Measurements from ENCODE around the gene ADRB2. TPM values are rescaled to one million over a fixed set of nuclear protein-coding genes. Genes with fewer than 3 reads are reported as not detected.

The ADRB2 gene
- total and polyA plus RNA-seq, 10 of the 15 experiments (the other 5 are each of a cell fraction or from before 2014, with no cell fraction given) = 0.03 to 0.34 (median 0.18) TPM; not detected in 1

GRCh38 chr5:148794275-148794674 lies 32.1 kb upstream of the ADRB2 start:
- H2AFZ ChIP-seq (ENCODE audit: control insufficient read depth, low read depth, low read length) = no peak overlapping the region
- SMC1A ChIA-PET (ENCODE audit: uncharacterized antibody, unreplicated experiment) = interaction anchor here (0.6 to 2.4 kb wide), 6 partner anchors 9 to 172 kb away, joined by 3 to 9 read pairs (median 3); no protein-coding TSS in a partner anchor
- no peak overlapping the region for H3K27ac ChIP-seq (ENCODE audit: control insufficient read depth, insufficient read depth)
- no peaks in the 10 kb centered on the region for H3K27me3 ChIP-seq (replicated peaks in 1 of 2; ENCODE audit: control insufficient read depth in 2 of 2, insufficient read depth in 2 of 2, low read length in 1 of 2)
- no peaks in the 10 kb centered on the region for H3K36me3 ChIP-seq (ENCODE audit: control insufficient read depth in 2 of 2, insufficient read depth in 2 of 2, low read length in 1 of 2)
- H3K4me2 ChIP-seq (ENCODE audit: control insufficient read depth, insufficient read depth) = no peak overlapping the region
- POLR2A ChIA-PET = interaction anchor here (0.8 kb wide), 1 partner anchor 11 kb away, joined by 3 read pairs; no protein-coding TSS in a partner anchor
- WGBS (ENCODE audit: insufficient coverage, insufficient replicate concordance, low lambda C conversion rate, missing lambda C conversion rate) = 100% methylated on average over 1 of the region's 1 CpG
- H3K9me3 ChIP-seq (replicated peaks; ENCODE audit: control insufficient read depth, insufficient read depth, low read length) = no peaks in the 10 kb centered on the region
- no peak for TF ChIP-seq CBX5 (IDR thresholded peaks at IDR 0.05; ENCODE audit: low read depth)
- TF ChIP-seq CUX1 (IDR thresholded peaks at IDR 0.05; ENCODE audit: insufficient replicate concordance, low read depth, low read length) = no peak
- no peak for TF ChIP-seq HCFC1 (IDR thresholded peaks at IDR 0.05; ENCODE audit: low read length)
- TF ChIP-seq, protein P1, sequence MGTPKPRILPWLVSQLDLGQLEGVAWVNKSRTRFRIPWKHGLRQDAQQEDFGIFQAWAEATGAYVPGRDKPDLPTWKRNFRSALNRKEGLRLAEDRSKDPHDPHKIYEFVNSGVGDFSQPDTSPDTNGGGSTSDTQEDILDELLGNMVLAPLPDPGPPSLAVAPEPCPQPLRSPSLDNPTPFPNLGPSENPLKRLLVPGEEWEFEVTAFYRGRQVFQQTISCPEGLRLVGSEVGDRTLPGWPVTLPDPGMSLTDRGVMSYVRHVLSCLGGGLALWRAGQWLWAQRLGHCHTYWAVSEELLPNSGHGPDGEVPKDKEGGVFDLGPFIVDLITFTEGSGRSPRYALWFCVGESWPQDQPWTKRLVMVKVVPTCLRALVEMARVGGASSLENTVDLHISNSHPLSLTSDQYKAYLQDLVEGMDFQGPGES (IDR thresholded peaks at IDR 0.05) = no peak
- TF ChIP-seq POU2F2 (IDR thresholded peaks at IDR 0.05; ENCODE audit: borderline replicate concordance, low read depth, low read length) = no peak
- no peak for TF ChIP-seq NFYA (IDR thresholded peaks at IDR 0.05; ENCODE audit: borderline replicate concordance, low read depth, low read length)
- BruUV-seq (replicated peaks) = no TSS peak
- in situ Hi-C loops (cut with MboI) (no loop called here), intact Hi-C loops (cut with micrococcal nuclease; ENCODE audit: unreplicated experiment) (loop anchor here (5.0 kb wide), 1 partner anchor 47 kb away; no protein-coding TSS in a partner anchor)
- H3K4me1 ChIP-seq (ENCODE audit: control insufficient read depth, insufficient read depth, low read length) = peaks cover 37% of the 10 kb centered on the region
- no peaks in the 10 kb centered on the region for H4K20me1 ChIP-seq (ENCODE audit: control insufficient read depth, insufficient read depth)
- CTCF ChIA-PET = interaction anchor here (0.8 to 2.3 kb wide), 7 partner anchors 11 to 550 kb away, joined by 3 to 13 read pairs (median 5); no protein-coding TSS in a partner anchor
- RAD21 ChIA-PET (ENCODE audit: unreplicated experiment) = interaction anchor here (0.7 to 2.0 kb wide), 4 partner anchors 11 to 47 kb away, joined by 3 to 8 read pairs (median 4); no protein-coding TSS in a partner anchor
- no peak overlapping the region for H3K4me3 ChIP-seq
- no peak for FAIRE-seq
- H3K79me2 ChIP-seq (ENCODE audit: control insufficient read depth, insufficient read depth, low read length) = no peaks in the 10 kb centered on the region
- H3K9ac ChIP-seq (ENCODE audit: control insufficient read depth, insufficient read depth, low read length) = no peak overlapping the region
- DNase-seq (ENCODE audit: low read depth, low spot score) = no peak
- no peak for ATAC-seq

Data from GM12878 (cell line).